ENCODE data around the gene TNNC2.

- no peak for TF ChIP-seq EZH2phosphoT487 (IDR thresholded peaks at IDR 0.05; ENCODE audit: borderline replicate concordance, low read depth, low read length)
- TF ChIP-seq CTCF (conservative IDR thresholded peaks at IDR 0.05; ENCODE audit: low read length) = no peak
Measured at GRCh38 chr20:45873409-45874103, 46.4 kb upstream of the TNNC2 start.

Measured in OCI-LY7 (cell line).